GM18858 (cell line): ENCODE data around the gene INMT.
"Not testable (repeated sequence)": the region's sequence is repeated elsewhere in the genome, so short reads cannot be mapped to it uniquely, and the experiment has no call there.

Experiments used
- ATAC-seq: cut with Tn5 transposase; IDR thresholded peaks from one replicate; pipeline ENCODE4 v1.9.1; 2021; ENCODE audit not compliant: unreplicated experiment

INMT gene

GRCh38 chr7:30751696-30752273, at the start of gene INMT:
Gene INMT (plus strand): TSS chr7:30752135. CDS start chr7:30752151, 16 bp downstream.
- ATAC-seq = no peak

- ATAC-seq = no peak
Measured at GRCh38 chr7:30702200-30702599, 49.7 kb upstream of the INMT start.

GRCh38 chr7:30703756-30704155, 48.2 kb upstream of the INMT start:
- ATAC-seq = no peak

GRCh38 chr7:30705008-30705407, 46.9 kb upstream of the INMT start:
- no peak for ATAC-seq

GRCh38 chr7:30705596-30705995, 46.3 kb upstream of the INMT start:
- ATAC-seq = no peak

GRCh38 chr7:30706316-30706715, 45.6 kb upstream of the INMT start:
- ATAC-seq = no peak

- no peak for ATAC-seq
Measured at GRCh38 chr7:30706908-30707307, 45.0 kb upstream of the INMT start.

- ATAC-seq = no peak
Measured at GRCh38 chr7:30707391-30708357, 44.3 kb upstream of the INMT start.

- ATAC-seq = no peak
Measured at GRCh38 chr7:30708412-30708811, 43.5 kb upstream of the INMT start.

- ATAC-seq = no peak
Measured at GRCh38 chr7:30708983-30709382, 43.0 kb upstream of the INMT start.

GRCh38 chr7:30709549-30709948, 42.4 kb upstream of the INMT start:
- no peak for ATAC-seq

GRCh38 chr7:30710669-30711068, 41.3 kb upstream of the INMT start:
- ATAC-seq = no peak

- ATAC-seq = no peak
Measured at GRCh38 chr7:30713392-30713791, 38.5 kb upstream of the INMT start.

- ATAC-seq = no peak
Measured at GRCh38 chr7:30714129-30714528, 37.8 kb upstream of the INMT start.

- ATAC-seq = no peak
Measured at GRCh38 chr7:30717181-30717580, 34.8 kb upstream of the INMT start.

GRCh38 chr7:30719434-30719833, 32.5 kb upstream of the INMT start:
- ATAC-seq = not testable (repeated sequence)

- ATAC-seq = no peak
Measured at GRCh38 chr7:30721211-30721610, 30.7 kb upstream of the INMT start.

GRCh38 chr7:30722187-30722586, 29.7 kb upstream of the INMT start:
- ATAC-seq = no peak

- no peak for ATAC-seq
Measured at GRCh38 chr7:30722671-30723070, 29.3 kb upstream of the INMT start.

GRCh38 chr7:30723776-30724175, 28.2 kb upstream of the INMT start:
- no peak for ATAC-seq

GRCh38 chr7:30726296-30727006, 25.5 kb upstream of the INMT start:
- ATAC-seq = no peak
